Suprapubic skin (tissue), 4 donors: ENCODE results near the gene PEMT.

ENCODE experiments used
- EP300 ChIP-seq: sonication (generic); formaldehyde crosslinking; IDR thresholded peaks from one replicate; pipeline ENCODE4 v1.6.1; 2017; ENCODE audit warnings: antibody characterized with exemption
- POLR2A ChIP-seq, 2 donors: fragments of 450-650 bp; IDR thresholded peaks; one replicate each; pipeline ENCODE4 v1.6.1; 2017; ENCODE audit warnings: antibody characterized with exemption in 2 of 2, mild to moderate bottlenecking in 2 of 2, moderate library complexity in 2 of 2
- POLR2AphosphoS5 ChIP-seq, 3 donors: sonication (generic); formaldehyde crosslinking; IDR thresholded peaks; one replicate each; pipeline ENCODE4 v1.6.1; 2017; ENCODE audit warnings: antibody characterized with exemption in 3 of 3
- TF ChIP-seq, protein P1 (sequence below), 2 donors: fragments of 200-600 bp in 1 of 2; fragments of 450-650 bp in 1 of 2; sonication (generic) in 1 of 2; IDR thresholded peaks; one replicate each; pipeline ENCODE4 v1.5.1; 2016 to 2019; ENCODE audit warnings: antibody characterized with exemption in 2 of 2, mild to moderate bottlenecking in 1 of 2, moderate library complexity in 1 of 2

DNA sequence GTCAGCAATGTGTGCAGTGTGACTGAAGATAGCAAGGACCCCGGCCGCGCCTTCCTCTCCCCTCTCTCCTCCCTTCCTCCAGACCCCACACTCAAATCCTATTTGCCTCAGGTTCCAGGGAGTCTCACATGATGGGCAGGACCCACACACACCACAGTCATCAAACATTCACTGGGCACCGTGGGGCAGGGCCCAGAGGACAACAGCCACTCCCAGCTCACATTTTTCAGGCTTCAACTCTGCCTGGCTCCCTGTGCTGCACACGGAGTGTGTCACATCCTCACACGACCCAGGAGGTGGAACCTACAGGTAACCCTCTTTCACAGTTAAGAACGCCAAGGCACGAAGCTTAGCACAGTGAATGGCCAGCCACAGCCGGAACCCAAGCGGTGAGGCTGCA lies 30.5 kb downstream of the PEMT start:
- TF ChIP-seq, protein P1, sequence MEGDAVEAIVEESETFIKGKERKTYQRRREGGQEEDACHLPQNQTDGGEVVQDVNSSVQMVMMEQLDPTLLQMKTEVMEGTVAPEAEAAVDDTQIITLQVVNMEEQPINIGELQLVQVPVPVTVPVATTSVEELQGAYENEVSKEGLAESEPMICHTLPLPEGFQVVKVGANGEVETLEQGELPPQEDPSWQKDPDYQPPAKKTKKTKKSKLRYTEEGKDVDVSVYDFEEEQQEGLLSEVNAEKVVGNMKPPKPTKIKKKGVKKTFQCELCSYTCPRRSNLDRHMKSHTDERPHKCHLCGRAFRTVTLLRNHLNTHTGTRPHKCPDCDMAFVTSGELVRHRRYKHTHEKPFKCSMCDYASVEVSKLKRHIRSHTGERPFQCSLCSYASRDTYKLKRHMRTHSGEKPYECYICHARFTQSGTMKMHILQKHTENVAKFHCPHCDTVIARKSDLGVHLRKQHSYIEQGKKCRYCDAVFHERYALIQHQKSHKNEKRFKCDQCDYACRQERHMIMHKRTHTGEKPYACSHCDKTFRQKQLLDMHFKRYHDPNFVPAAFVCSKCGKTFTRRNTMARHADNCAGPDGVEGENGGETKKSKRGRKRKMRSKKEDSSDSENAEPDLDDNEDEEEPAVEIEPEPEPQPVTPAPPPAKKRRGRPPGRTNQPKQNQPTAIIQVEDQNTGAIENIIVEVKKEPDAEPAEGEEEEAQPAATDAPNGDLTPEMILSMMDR (IDR thresholded peaks at IDR 0.05) = no peak
- TF ChIP-seq POLR2A (IDR thresholded peaks at IDR 0.05) (no peak), EP300 (no peak), POLR2AphosphoS5 (IDR thresholded peaks at IDR 0.05) (no peak)
